ENCODE results near the gene CUL9. TPM values are rescaled to one million over a fixed set of nuclear protein-coding genes. Genes with fewer than 3 reads are reported as not detected.
"Not testable (repeated sequence)": the region's sequence is repeated elsewhere in the genome, so short reads cannot be mapped to it uniquely, and the experiment has no call there.

The CUL9 gene
- total RNA-seq: 10 to 100 TPM; 35.9 to 46.9 (median 44.3) TPM
- long read RNA-seq, donor 1, partial matches to known transcripts: 16 of 24 reads
- long read RNA-seq, donor 1, other reads (novel, unspliced or antisense): 8 of 24 reads
- long read RNA-seq, donor 2, partial matches to known transcripts: 2 of 2 reads
- long read RNA-seq, donor 2, other reads (novel, unspliced or antisense): 0 of 2 reads

- Histone ChIP-seq H3K4me1 (ENCODE audit: low read depth) (peaks cover 9% of the 10 kb centered on the region), H3K9me3 (no peaks in the 10 kb centered on the region), H3K36me3 (ENCODE audit: low read depth) (no peaks in the 10 kb centered on the region), H3K4me3 (peak within 1 kb of the TSS; percentile 51)
- TF ChIP-seq, protein P1, sequence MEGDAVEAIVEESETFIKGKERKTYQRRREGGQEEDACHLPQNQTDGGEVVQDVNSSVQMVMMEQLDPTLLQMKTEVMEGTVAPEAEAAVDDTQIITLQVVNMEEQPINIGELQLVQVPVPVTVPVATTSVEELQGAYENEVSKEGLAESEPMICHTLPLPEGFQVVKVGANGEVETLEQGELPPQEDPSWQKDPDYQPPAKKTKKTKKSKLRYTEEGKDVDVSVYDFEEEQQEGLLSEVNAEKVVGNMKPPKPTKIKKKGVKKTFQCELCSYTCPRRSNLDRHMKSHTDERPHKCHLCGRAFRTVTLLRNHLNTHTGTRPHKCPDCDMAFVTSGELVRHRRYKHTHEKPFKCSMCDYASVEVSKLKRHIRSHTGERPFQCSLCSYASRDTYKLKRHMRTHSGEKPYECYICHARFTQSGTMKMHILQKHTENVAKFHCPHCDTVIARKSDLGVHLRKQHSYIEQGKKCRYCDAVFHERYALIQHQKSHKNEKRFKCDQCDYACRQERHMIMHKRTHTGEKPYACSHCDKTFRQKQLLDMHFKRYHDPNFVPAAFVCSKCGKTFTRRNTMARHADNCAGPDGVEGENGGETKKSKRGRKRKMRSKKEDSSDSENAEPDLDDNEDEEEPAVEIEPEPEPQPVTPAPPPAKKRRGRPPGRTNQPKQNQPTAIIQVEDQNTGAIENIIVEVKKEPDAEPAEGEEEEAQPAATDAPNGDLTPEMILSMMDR (IDR thresholded peaks at IDR 0.05): no peak
- intact Hi-C loops (cut with DNase I, micrococcal nuclease): no loop called here
- ATAC-seq (peak; percentile 99), DNase-seq (peak; percentile 89 to 92 (median 92))
Measured at GRCh38 chr6:43181942-43182860, at the start of gene CUL9. CUL9 (plus strand) TSS chr6:43182196; CDS start chr6:43184311, 2,115 bp downstream.

GRCh38 chr6:43138267-43138666 is 43.7 kb upstream of the CUL9 start:
- TF ChIP-seq, protein P1 (IDR thresholded peaks at IDR 0.05): no peak
- intact Hi-C loops (cut with DNase I, micrococcal nuclease): no loop called here
- ATAC-seq: no peak

DNA sequence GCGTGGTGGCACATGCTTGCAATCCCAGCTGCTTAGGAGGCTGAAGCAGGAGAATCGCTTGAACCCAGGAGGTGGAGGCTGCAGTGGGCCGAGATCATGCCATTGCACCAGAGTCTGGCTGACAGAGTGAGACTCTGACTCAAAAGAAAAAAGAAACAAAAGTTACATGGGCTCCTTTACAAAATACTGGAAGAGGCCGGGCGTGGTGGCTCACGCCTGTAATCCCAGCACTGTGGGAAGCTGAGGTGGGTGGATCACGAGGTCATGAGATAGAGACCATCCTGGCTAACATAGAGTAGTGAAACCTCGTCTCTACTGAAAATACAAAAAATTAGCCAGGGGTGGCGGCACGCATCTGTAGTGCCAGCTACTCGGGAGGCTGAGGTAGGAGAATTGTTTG is 42.0 kb upstream of the CUL9 start:
- H3K36me3 ChIP-seq (ENCODE audit: low read depth); H3K9me3 ChIP-seq; H3K4me1 ChIP-seq (ENCODE audit: low read depth); DNase-seq; ATAC-seq; H3K4me3 ChIP-seq: not testable (repeated sequence)
- intact Hi-C loops (cut with DNase I, micrococcal nuclease): loop anchor here in 1 of 2 donors (10.0 kb wide), 1 partner anchor 235 kb away; no protein-coding TSS in a partner anchor

More at GRCh38 chr6:43138267-43138666, 43.7 kb upstream of the CUL9 start:
- Histone ChIP-seq H3K4me1 (ENCODE audit: low read depth) (peaks cover 2% of the 10 kb centered on the region), H3K4me3 (no peak overlapping the region), H3K9me3 (no peaks in the 10 kb centered on the region), H3K36me3 (ENCODE audit: low read depth) (no peaks in the 10 kb centered on the region)
- no peak for DNase-seq

GRCh38 chr6:43141644-43142043 is 40.4 kb upstream of the CUL9 start:
- intact Hi-C loops (cut with DNase I, micrococcal nuclease): loop anchor here in 1 of 2 donors (10.0 kb wide), 1 partner anchor 237 kb away; no protein-coding TSS in a partner anchor
- Histone ChIP-seq H3K4me3 (no peak overlapping the region), H3K4me1 (ENCODE audit: low read depth) (peaks cover 8% of the 10 kb centered on the region), H3K9me3 (no peaks in the 10 kb centered on the region), H3K36me3 (ENCODE audit: low read depth) (no peaks in the 10 kb centered on the region)
- ATAC-seq (no peak), DNase-seq (no peak)
- TF ChIP-seq, protein P1 (IDR thresholded peaks at IDR 0.05): no peak

- Histone ChIP-seq H3K4me1 (ENCODE audit: low read depth) (peaks cover 8% of the 10 kb centered on the region), H3K4me3 (no peak overlapping the region), H3K36me3 (ENCODE audit: low read depth) (no peaks in the 10 kb centered on the region), H3K9me3 (no peaks in the 10 kb centered on the region)
- ATAC-seq (no peak), DNase-seq (no peak)
- intact Hi-C loops (cut with DNase I, micrococcal nuclease): loop anchor here in 1 of 2 donors (10.0 kb wide), 1 partner anchor 237 kb away; no protein-coding TSS in a partner anchor
- TF ChIP-seq, protein P1 (IDR thresholded peaks at IDR 0.05): no peak
Measured at GRCh38 chr6:43142101-43142500, 39.9 kb upstream of the CUL9 start.

All from mucosa of descending colon (tissue), 3 donors.